IPS-NIHi11 (cell line): ENCODE results near the gene SHOC2.
A peak's percentile ranks its signal among the peaks of the same experiment; 100 is the strongest.
"Not testable (repeated sequence)": the region's sequence is repeated elsewhere in the genome, so short reads cannot be mapped to it uniquely, and the experiment has no call there.

ENCODE experiments used
- DNase-seq: peaks from one replicate; pipeline ENCODE4 v3.0.0; 2012; ENCODE audit warnings: mixed read lengths, low spot score

Gene SHOC2

DNA sequence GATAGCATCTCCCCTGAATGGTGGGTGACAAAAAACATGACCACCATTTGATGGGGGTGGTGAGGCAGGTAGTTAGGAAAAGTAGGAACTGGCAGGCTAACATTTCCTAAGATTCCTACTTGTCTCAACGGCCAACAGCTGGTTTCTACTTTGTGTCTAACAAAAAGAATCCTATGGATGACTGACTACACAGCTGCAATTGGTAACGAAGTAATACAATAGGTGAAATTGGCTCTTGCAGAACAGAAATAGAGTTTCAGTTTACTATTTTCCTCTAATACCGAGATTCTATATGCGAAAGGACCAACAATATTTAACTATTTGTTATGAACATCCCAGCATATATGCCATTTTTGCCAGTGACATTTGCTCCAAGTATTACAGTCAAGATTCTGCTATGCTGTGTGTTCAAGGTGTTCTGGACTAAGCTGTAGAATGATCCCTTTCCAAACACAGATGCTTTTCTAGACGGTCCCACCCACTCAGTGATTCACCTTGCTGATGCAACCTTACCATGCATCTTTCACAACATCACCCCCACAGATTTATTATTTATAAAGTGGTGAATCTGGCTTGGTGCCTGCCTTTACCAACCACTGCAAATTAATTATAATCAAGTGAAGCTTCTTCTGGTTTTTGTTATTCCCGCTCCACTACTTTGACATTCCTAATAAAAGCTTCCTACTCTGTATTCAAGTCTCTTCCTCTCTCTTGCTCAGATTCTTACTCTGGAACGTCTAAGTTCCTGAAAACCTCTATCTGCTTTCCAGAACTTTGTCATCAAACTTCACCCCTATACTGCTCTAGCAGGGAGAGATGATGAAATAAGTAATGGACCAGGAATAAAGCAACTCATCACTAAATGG, 17.2 kb upstream of the SHOC2 start:
- DNase-seq = no peak

DNA sequence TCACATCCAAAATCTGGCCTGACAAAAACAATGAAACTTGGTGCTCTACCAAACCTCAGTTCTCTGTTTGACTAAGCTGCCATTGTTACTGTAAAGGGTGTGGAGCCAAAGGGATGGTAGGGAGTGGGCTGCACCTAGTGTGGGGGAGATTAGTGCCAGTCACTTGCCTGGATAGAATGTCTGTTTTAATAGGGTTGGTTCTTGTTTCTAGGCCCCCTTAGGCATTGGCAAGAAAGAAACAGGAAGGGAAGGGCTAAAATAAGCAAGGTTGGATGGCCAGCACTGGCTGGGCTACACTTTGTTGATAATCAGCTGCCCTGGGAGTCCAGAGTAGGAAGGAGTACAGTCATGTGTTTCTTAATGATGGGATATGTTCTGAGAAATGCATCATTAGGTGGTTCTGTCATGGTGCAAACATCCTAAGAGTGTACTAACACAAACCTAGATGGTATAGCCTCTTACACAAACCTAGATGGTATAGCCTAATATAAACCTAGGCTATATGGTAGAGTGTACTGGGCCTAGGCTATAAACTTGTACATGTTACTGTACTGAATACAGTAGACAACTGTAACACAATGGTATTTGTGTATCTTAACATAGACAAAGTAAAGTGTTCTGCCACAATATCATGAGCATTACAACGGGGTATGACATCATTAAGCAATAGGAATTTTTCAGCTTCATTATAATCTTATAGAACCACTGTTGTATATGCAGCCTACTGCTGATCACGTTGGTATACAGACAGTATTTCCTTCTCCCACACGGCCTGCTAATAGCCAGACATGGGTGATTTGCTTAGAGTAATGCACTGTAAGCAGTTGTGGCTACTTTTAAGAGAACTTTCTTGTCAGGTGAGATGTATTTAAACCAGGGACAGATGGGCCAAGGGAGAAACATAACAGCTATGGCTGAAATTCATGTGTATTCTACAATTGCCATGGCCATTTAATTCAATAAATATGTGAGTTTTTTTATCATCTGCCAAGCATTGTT, 15.8 kb upstream of the SHOC2 start:
- no peak for DNase-seq

DNA sequence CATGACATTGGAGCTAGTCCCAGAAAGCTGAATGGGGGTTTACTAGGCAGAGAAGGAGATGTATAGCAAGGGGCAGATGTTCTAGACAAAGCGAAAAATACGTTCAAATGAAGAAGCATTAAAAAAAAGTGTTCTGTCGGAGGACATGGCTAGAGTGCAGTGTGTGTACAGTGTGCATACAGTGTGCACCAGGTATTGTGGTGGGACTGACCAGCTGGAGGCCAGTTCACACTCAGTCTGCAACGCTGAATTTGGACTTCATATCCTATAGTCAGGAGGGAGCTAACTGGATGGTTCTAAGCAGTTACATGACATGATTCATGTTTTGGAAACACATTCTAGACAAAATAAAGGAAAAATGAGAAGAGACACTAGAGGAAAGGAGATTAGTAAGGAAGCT, 9.3 kb upstream of the SHOC2 start:
- no peak for DNase-seq

DNA sequence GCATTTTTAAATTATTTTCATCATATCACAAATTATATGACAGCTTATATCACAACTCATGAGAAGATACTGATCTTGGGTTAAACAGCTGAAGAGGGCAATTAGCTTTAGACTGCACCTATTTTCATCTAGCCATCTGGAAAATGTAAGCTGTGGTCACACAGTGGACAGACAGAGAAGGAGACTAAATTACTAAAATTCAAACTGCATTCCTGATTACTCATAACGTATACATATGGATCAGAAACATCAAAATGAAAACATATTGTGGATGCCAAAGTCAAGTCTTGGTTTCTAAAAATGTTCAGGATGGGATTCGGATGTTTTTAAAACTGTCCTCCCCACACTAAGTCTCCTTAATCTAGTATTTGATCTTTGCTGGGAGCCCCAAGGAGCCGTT, 7.0 kb upstream of the SHOC2 start:
- DNase-seq = no peak

DNA sequence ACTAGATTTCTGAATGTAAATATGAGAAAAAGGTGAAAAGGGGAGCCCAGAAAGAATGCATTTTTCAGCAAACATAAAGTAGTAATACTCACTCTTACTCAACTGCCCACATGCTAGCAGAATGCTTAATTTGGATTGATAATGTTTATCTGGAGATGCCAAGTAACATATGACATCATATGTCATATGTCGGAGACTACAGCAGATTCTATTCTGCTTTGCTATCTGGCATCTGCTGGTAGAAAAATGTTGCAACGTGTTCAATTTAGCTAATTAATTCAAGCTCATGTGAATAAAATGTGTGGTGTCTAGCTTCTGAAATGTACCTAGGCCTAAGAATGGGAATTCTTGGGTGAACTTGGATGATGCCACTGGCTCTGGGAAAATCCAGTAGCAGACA, 5.0 kb upstream of the SHOC2 start:
- no peak for DNase-seq

DNA sequence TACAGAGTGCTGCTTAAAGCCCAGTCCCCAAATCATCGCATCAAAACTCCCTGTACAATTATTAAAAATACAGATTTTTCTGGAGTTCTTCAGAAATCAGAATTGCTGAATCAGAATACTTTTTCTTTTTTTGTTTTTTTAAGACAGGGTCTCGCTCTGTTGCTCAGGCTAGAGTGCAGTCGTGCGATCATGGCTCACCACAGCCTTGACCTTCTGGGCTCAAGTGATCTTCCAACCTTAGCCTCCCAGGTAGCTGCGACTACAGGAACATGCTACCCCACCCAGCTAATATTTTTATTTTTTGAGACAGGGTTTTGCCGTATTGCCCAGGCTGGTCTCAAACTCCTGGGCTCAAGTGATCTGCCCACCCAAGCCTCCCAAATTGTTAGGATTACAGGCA, 4.4 kb upstream of the SHOC2 start:
- no peak for DNase-seq

DNA sequence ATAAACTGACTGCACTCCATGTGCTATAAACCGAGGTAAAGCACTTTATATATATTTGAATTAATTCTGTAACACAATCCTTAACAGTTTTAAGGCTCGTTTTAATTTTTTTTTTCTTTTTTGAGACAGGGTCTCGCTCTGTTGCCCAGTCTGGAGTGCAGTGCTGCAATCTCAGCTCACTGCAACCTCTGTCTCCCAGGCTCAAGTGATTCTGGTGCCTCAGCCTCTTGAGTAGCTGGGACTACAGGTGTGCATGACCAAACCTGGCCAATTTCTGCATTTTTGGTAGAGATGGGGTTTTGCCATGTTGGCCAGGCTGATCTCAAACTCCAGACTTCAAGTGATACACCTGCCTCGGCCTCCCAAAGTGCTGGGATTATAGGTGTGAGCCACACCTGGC, 3.8 kb upstream of the SHOC2 start:
- not testable (repeated sequence) for DNase-seq

DNA sequence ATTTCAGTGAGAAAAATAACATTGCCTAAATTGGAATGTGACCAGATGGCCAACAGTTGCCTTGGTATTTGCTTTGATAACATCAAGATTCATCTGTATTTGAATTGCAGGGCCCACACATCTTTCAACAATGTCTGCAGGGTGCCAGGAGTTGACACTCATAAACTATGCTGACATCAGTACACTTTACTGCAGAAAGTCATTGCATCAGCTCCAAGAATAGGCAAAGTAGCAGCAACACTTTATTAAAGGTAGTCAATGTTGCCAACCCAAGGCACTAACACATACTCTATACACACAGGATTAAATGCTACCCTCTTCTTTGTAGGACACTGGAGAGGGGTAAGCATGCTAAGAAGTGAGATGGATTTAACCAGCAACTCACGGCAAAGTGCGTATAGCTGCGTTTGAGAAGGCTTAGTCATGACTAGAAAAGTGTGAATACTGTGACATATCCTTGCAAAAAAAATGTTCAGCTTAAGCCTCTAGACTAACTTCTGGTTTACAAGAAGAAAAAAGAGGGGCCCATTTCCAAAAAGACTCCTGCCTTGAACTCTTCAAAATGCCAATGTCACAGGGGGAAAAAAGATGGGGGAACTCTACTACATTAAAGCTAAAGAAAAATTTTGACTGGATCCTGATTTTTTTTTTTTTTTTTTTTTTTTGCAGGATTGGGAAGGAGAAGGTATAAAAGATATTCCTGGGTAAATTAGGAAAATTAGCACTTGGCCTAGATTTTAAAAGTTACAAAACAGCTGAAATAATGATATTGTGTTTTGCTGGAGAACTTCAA, 2.7 kb upstream of the SHOC2 start:
- no peak for DNase-seq

DNA sequence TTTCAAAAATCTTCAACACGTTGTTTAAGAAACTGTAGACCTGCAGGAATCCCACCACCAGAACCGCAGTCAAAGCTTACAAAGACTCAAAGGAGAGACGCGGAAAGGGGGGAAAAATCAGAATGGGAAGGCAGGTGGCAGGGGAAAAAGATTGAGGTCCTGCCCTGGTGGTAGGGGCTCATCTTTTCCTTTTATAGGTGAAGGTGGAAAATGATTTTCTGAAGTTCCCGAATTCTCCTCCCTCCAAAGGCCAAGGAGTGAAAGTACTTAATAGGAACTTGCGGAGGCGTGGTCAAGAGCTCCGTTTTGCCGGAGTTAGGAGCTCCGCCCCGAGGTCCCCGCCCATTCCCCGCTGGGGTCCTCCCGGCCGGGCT, 1.1 kb upstream of the SHOC2 start:
- peak; percentile 95 for DNase-seq

GRCh38 chr10:110918643-110919348, 608 bp upstream of the SHOC2 start, which contains the start of gene BBIP1:
Gene BBIP1, minus strand, starts transcription at chr10:110919180. Its CDS starts 1,023 bp downstream, at chr10:110918157.
- DNase-seq = peak; percentile 92

DNA sequence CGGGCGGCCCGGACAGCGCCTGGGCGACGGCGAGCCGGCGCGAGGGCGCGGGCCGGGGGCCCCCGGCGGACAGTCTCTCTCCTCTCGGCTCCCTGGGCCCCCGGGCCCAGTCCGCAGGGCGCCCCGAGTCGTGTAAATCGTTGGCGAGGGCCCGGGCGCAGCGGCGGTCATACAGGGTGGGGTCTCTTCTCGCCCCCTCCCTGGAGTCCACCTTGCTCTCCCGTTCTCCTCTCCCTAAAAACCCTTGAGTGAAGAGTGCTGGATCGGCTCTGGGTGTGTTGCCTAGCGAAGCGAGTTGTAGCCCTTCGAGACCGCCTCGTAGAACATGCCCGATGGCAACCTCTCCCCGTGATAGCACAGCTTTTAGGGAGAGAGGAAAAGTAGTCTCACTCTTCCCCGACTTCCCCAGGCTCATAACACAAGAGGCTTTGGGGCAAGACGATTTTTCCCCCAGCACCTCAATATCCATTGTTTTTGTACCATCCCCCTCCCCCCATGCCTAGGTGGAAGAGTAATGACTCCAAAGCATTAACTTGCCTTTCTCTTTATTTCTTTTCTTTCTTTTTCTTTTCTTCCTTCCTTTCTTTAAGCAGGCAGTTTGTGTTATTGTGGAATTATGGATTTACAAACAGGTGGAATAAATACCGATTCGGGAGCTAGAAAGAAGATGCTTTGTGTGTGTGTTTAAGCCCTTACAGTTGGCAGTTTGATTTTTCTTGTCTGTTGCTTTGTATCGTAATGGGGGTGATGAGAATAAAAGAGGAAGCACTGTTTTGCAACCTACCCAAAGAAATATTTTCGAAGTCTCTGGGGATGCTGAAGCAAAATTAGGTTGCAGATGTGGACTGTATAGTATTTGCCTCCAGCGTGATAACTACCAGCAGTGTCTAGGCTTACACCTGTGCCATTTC, 822 bp downstream of the SHOC2 start:
- DNase-seq = peak; percentile 34

DNA sequence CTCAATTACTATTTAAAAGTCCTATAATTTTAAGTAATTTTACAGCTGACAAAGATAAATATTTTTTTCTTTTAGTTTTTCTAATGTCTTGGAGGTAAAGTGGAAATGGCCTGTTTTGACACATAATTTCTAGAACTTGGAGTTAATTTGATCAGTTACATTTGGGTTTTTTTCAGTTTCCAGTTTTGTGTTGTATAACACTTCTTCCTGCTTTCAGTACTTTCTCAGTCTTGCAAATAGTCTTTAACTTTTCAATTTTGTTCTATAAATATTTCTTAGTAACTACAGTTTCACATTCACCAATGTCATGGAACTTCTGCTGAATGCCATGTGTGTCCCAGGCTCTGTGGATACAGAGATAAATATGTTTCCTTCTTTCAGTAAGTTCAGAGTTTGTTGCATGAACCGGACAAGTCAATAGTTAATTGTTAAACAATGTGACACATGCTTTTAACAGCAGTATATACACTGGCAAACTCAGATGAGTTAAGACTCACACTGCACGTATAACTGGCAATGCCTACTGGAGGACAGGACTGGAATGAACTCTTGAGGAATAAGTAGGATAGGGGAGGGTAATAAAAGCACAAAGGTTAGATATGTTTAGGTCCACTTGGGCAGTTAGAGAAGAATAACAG, 4.6 kb downstream of the SHOC2 start:
- no peak for DNase-seq

GRCh38 chr10:110927461-110927860, 8.1 kb downstream of the SHOC2 start:
- no peak for DNase-seq

- DNase-seq = no peak
These were observed 12.5 kb downstream of the SHOC2 start for GRCh38 chr10:110931769-110932381.

GRCh38 chr10:110932505-110933180, 13.2 kb downstream of the SHOC2 start:
- DNase-seq = no peak

DNA sequence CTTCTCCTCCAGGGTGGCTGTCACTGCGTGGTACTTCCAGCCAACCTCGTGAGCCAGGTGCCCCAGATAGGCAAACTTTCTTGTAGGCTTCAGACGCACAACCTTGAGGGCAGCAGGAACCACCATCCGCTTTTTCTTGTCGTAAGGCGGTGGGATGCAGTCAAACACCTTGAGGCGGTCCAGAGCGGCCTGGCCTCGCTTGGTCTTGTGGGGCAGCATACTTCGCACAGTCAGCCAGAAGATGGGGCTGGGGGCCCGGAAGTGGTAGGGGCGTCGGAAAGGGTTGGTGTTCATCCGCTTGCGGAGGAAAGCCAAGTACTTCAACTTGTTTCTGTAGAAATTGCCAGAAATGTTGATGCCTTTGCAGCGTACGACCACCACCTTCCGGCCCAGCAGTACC, 17.4 kb downstream of the SHOC2 start:
- no peak for DNase-seq

- DNase-seq = no peak
These were observed 20.0 kb downstream of the SHOC2 start for GRCh38 chr10:110939419-110939818.

GRCh38 chr10:110944792-110945396, 25.5 kb downstream of the SHOC2 start:
- DNase-seq = no peak
